H7 (cell line): ENCODE measurements around the gene TANC1. TPM values are rescaled to one million over a fixed set of nuclear protein-coding genes. Genes with fewer than 3 reads are reported as not detected.

ENCODE experiments used
- DNase-seq: peaks from one replicate; pipeline ENCODE4 v3.0.0; 2012
- H3K27me3 ChIP-seq: 2 replicates; pipeline ENCODE4 v1.6.0; 2011; ENCODE audit warnings: mild to moderate bottlenecking, low read length; ENCODE audit not compliant: control insufficient read depth, insufficient read depth
- H3K36me3 ChIP-seq: replicated peaks from 2 replicates; pipeline ENCODE4 v1.5.1; 2011; ENCODE audit warnings: low read length; ENCODE audit not compliant: control insufficient read depth, insufficient read depth
- H3K4me3 ChIP-seq: 2 replicates; pipeline ENCODE4 v1.5.1; 2011; ENCODE audit warnings: low read depth, mild to moderate bottlenecking, control low read depth, low read length, moderate library complexity; ENCODE audit not compliant: insufficient read depth
- total RNA-seq: library from RNA; depleted of rRNA; stranded (reverse); fragments of >200 nt; shearing (Covaris generic); gene quantifications from 2 replicates; pipeline ENCODE4 v1.2.3, GENCODE V29; 2014; rRNA removed

The TANC1 gene
- total RNA-seq, 1 experiment from 2014 or later, result 7.0 TPM

DNA sequence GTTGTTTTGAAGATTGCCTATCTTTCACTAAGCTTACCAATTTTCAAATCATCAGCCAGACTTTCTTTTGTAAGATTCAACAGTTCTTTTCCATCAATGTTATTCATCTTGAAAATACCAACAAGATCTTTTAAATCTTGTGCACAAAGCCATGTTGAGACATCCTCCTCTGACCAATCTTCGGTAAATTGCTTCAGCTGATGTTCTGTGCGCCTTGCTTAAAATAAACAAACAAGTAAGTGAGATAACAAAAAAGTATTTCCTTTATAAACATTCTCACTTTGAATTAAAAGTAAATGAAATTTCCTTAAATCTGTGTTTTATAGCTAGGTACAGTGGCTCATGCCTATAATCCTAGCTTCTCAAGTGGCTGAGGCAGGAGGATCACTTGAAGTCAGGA lies 287.7 kb downstream of the TANC1 start:
- no peak for DNase-seq
- H3K27me3 ChIP-seq, result no peaks in the 10 kb centered on the region
- no peak overlapping the region for H3K4me3 ChIP-seq
- no peaks in the 10 kb centered on the region for H3K36me3 ChIP-seq

GRCh38 chr2:159262226-159262625 lies 293.8 kb downstream of the TANC1 start:
- no peak for DNase-seq
- Histone ChIP-seq H3K4me3 (no peak overlapping the region), H3K36me3 (no peaks in the 10 kb centered on the region), H3K27me3 (no peaks in the 10 kb centered on the region)

GRCh38 chr2:159262904-159263303 lies 294.5 kb downstream of the TANC1 start:
- DNase-seq, result no peak
- H3K27me3 ChIP-seq, result no peaks in the 10 kb centered on the region
- H3K4me3 ChIP-seq, result no peak overlapping the region
- no peaks in the 10 kb centered on the region for H3K36me3 ChIP-seq

GRCh38 chr2:159265171-159265576 lies 296.7 kb downstream of the TANC1 start:
- H3K4me3 ChIP-seq, result no peak overlapping the region
- H3K27me3 ChIP-seq, result no peaks in the 10 kb centered on the region
- no peak for DNase-seq
- no peaks in the 10 kb centered on the region for H3K36me3 ChIP-seq

GRCh38 chr2:159266554-159266953 lies 298.1 kb downstream of the TANC1 start:
- DNase-seq, result no peak
- Histone ChIP-seq H3K4me3 (no peak overlapping the region), H3K27me3 (no peaks in the 10 kb centered on the region), H3K36me3 (no peaks in the 10 kb centered on the region)

GRCh38 chr2:159267921-159268320 lies 299.5 kb downstream of the TANC1 start:
- Histone ChIP-seq H3K36me3 (no peaks in the 10 kb centered on the region), H3K27me3 (no peaks in the 10 kb centered on the region), H3K4me3 (no peak overlapping the region)
- DNase-seq, result no peak

DNA sequence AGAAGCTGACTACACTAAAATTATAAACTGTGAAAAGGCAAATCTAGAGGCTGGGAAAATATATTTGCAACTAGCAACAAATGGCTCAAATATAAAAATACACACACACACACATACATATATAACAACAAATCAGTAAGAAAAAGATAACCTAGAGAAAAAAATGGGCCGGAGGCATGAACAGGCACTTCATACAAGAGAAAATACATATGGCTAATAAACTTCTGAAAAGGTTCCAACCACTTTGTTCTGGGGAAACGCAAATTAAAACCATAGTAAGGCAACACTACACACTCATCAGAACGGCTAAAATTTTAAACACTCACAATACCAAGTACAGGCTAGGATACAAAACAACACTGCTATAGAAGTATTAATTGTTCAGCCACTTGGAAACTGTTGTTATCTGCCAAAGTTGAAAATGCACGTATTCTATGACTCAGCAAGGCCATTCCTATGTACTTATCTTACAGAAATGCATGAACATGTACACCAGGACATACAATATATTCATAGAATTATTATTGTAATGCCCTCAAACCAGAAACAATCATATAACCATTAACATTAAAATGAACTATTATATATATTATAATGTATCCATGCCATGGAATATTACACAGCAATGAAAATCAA lies 302.4 kb downstream of the TANC1 start:
- no peaks in the 10 kb centered on the region for H3K36me3 ChIP-seq
- H3K4me3 ChIP-seq, result no peak overlapping the region

GRCh38 chr2:159272156-159272555 lies 303.7 kb downstream of the TANC1 start:
- H3K36me3 ChIP-seq, result no peaks in the 10 kb centered on the region
- no peaks in the 10 kb centered on the region for H3K27me3 ChIP-seq
- no peak for DNase-seq
- H3K4me3 ChIP-seq, result no peak overlapping the region

More for the DNA sequence above, 302.4 kb downstream of the TANC1 start:
- H3K27me3 ChIP-seq, result no peaks in the 10 kb centered on the region
- no peak for DNase-seq

- no peak overlapping the region for H3K4me3 ChIP-seq
- no peak for DNase-seq
- H3K36me3 ChIP-seq, result no peaks in the 10 kb centered on the region
- H3K27me3 ChIP-seq, result no peaks in the 10 kb centered on the region
Observed at GRCh38 chr2:159275111-159275510, 306.7 kb downstream of the TANC1 start.

DNA sequence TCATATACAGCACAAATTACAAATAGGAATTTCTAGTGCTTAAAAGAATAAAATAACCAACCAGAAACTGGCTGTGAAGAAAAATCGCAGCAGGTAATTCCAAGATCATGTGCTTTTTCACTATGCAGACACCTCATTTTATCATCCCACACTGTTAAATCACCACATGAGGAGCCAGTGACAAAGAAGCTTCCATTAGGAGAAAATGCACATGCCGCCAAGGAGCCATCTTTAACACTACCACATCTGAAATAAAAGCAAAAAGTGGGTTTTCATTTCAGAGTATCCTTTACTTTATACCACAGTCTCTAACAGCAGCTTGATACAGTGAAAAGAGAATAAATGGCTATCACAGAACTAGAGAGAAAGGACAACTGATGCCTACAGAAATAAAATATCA lies 311.3 kb downstream of the TANC1 start:
- Histone ChIP-seq H3K36me3 (no peaks in the 10 kb centered on the region), H3K4me3 (no peak overlapping the region), H3K27me3 (no peaks in the 10 kb centered on the region)
- DNase-seq, result no peak

DNA sequence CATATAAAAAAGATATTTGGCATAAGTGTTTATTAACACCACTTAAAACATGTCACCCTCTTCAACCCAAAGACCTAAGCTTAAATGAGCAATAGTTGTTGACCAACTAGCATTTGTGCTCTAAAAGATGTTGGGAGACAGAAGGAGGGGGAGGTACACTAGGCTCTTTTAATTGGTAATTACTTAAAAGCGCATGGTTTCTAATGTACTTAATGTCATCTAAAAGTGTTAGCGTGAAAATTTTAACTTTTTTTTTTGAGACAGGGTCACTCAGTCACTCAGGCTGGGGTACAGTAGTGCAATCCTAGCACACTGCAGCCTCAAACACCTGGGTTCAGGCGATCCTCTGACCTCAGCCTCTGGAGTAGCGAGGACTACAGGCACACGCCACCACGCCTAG lies 312.6 kb downstream of the TANC1 start:
- no peak overlapping the region for H3K4me3 ChIP-seq
- DNase-seq, result no peak
- no peaks in the 10 kb centered on the region for H3K27me3 ChIP-seq
- no peaks in the 10 kb centered on the region for H3K36me3 ChIP-seq

Other genes starting within 250 kb of the TANC1 start
- not detected in 2 replicates for gene DAPL1, start 173.3 kb upstream of the TANC1 start, total RNA-seq